GM13976 (cell line): ENCODE measurements around the gene TRAF1.

Source experiments
- DNase-seq: peaks from one replicate; pipeline ENCODE4 v3.0.0; 2012; ENCODE audit warnings: low spot score
- in situ Hi-C: fragments of 300-500 bp; cut with MboI; formaldehyde crosslinking; loops from one replicate; pipeline ENCODE4 v1.12.0; 2022; ENCODE audit warnings: low sequenced_read_pairs, mixed read lengths, inconsistent platforms; ENCODE audit not compliant: unreplicated experiment
- TF ChIP-seq, protein P1 (sequence below): IDR thresholded peaks from 2 replicates; pipeline ENCODE4 v1.5.1; 2012; ENCODE audit warnings: borderline replicate concordance, mild to moderate bottlenecking; ENCODE audit not compliant: insufficient read depth; ENCODE audit errors: extremely low read depth, missing control alignments, control extremely low read depth

Gene TRAF1

DNA sequence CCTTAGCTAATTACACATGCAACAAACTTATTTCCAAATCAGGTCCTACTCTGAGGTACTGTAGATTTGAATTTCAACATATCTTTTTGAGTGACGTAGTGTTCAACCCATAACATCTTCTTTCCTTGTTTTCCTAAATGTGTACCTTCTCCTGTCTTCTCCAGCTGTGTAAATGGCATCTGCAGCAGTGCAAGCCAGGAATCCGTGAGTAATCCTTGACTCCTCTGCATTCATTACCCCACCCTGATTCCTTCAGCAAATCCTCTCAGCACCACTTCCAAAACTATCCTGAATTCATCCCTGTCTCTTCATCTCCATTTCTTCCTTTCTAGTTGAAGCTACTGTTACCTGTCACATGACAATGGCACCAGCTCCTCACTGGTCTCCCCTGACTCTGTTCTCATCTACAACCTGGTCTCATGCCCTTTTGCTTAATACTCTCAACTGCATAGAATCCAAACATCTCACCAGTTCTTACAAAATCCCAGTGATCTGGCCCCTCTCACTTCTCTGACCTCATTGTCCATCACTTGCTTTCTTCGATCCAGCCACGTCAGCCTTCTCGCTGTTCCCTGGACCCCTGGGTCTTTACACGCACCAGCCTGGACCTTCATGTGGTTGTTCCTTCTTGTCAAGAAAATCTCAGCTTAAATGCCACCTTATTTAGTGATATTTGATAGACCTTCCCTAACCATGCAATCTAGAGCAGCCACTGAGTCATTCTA, 14.6 kb upstream of the TRAF1 start:
- DNase-seq: no peak

GRCh38 chr9:120940573-120940972, 14.0 kb upstream of the TRAF1 start:
- in situ Hi-C loops: no loop called here
- TF ChIP-seq, protein P1, sequence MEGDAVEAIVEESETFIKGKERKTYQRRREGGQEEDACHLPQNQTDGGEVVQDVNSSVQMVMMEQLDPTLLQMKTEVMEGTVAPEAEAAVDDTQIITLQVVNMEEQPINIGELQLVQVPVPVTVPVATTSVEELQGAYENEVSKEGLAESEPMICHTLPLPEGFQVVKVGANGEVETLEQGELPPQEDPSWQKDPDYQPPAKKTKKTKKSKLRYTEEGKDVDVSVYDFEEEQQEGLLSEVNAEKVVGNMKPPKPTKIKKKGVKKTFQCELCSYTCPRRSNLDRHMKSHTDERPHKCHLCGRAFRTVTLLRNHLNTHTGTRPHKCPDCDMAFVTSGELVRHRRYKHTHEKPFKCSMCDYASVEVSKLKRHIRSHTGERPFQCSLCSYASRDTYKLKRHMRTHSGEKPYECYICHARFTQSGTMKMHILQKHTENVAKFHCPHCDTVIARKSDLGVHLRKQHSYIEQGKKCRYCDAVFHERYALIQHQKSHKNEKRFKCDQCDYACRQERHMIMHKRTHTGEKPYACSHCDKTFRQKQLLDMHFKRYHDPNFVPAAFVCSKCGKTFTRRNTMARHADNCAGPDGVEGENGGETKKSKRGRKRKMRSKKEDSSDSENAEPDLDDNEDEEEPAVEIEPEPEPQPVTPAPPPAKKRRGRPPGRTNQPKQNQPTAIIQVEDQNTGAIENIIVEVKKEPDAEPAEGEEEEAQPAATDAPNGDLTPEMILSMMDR: no peak
- DNase-seq: no peak

More for the DNA sequence above, 14.6 kb upstream of the TRAF1 start:
- in situ Hi-C loops: no loop called here
- TF ChIP-seq, protein P1: no peak

DNA sequence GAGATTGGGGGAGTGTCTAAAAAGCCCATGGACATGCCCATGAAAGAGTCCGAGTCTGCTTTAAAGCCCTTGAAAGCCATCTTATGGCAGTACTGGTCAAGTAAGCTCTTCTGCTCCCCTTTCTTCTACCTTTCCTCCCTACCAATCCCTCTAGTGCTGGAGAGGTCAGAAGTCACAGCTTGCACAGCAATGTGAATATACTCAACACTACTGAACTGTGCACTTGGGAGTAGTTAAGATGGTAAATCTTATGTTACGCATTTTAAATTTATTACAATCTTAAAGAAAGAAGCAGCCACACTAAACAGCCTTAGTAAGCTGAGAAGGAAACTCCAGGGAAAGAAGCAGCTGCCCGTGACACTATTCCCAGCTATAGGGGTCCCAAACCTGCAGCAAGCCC, 12.3 kb upstream of the TRAF1 start:
- in situ Hi-C loops: no loop called here
- TF ChIP-seq, protein P1: no peak
- no peak for DNase-seq

DNA sequence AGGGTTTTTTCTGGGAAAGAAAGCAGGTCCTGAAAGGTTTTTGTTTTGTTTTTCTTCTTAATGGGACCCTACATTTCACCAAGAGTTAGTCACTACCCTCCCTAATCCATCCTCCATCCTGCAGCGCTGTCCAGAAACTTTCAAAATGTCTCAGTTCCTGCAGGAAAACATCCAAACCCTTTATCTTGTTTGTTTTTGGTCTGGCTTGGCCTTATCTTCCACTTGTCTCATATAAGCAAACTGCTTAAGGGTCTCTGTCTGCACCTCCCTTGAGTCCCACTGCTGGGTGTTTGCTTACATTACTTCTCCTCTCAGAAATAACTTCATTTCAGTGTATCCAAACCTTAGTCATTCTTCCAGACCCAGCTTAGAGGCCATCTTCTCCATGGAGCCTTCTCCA, 11.0 kb upstream of the TRAF1 start:
- no peak for DNase-seq
- TF ChIP-seq, protein P1: no peak
- in situ Hi-C loops: no loop called here

DNA sequence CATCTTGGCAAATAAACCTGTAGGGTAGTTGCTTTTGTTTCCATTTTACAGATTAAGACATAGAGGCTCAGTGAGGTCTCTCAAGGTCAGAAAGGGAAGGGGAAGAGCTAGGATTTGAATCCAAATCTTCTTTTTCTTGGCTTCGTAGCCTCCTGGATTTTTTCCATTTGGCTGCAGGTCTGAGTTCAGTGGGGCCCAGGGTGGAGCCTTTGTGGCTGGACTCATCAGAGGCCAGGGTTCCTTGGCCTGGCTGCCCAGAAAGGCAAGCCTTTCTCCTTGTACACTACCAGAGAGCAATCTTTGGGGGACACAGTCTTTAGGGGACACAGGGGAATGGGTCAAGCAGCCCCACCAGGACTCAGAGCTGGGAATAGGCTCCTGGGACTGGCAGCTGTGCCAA, 10.5 kb upstream of the TRAF1 start:
- in situ Hi-C loops: no loop called here
- TF ChIP-seq, protein P1: no peak
- no peak for DNase-seq

DNA sequence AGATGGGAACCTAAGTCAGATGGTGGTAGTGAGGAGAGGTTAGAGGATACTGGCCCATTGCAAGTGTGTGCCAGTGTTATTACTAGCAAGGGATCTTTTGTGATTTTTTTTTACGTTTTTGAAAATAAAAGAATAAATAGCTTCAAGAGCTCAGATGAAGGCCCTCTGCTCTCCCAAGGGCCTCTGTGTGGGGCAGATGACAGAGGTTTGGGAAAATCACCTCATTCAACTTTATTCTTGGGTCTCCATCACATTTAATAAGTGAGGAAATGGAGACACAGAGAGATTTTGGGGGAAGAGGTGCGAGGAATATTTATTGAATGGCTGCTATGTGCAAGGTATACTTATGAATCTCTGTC, 10.1 kb upstream of the TRAF1 start:
- TF ChIP-seq, protein P1: no peak
- DNase-seq: no peak
- in situ Hi-C loops: no loop called here
